HepG2 (cell line): Measurements from ENCODE around the gene DCAF16. TPM values are rescaled to one million over a fixed set of nuclear protein-coding genes. Genes with fewer than 3 reads are reported as not detected.

Experiments used
- AKAP8 ChIP-seq: sonication (generic); formaldehyde crosslinking; IDR thresholded peaks from 2 replicates; pipeline ENCODE4 v1.5.1; 2020; ENCODE audit warnings: mild to moderate bottlenecking, missing genetic modification reagents
- BCLAF1 ChIP-seq: fragments of 450-650 bp; IDR thresholded peaks from 2 replicates; pipeline ENCODE4 v1.6.1; 2017; ENCODE audit warnings: mild to moderate bottlenecking
- DPF2 ChIP-seq: sonication (generic); formaldehyde crosslinking; IDR thresholded peaks from 2 replicates; pipeline ENCODE4 v1.4.0; 2020; ENCODE audit warnings: mild to moderate bottlenecking, low read depth, missing genetic modification reagents, borderline replicate concordance
- EHMT2 ChIP-seq: fragments of 200-600 bp; sonication (generic); IDR thresholded peaks from 2 replicates; pipeline ENCODE4 v1.7.0; 2017; ENCODE audit warnings: antibody characterized with exemption, low read depth, low read length, borderline replicate concordance
- ETV6 ChIP-seq: sonication (generic); formaldehyde crosslinking; conservative IDR thresholded peaks from 2 replicates; pipeline ENCODE4 v1.4.0; 2020; ENCODE audit warnings: missing genetic modification reagents
- GATAD1 ChIP-seq: IDR thresholded peaks from 2 replicates; pipeline ENCODE4 v1.6.1; 2016; ENCODE audit warnings: missing genetic modification reagents, missing compliant biosample characterization
- HOXA9 ChIP-seq: sonication (generic); formaldehyde crosslinking; IDR thresholded peaks from 2 replicates; pipeline ENCODE4 v1.8.1; 2022; ENCODE audit warnings: missing genetic modification reagents, mild to moderate bottlenecking, moderate library complexity, borderline replicate concordance
- JDP2 ChIP-seq: sonication (generic); formaldehyde crosslinking; IDR thresholded peaks from 2 replicates; pipeline ENCODE4 v1.8.1; 2022; ENCODE audit warnings: missing genetic modification reagents, borderline replicate concordance
- MED1 ChIP-seq: sonication (generic); formaldehyde crosslinking; IDR thresholded peaks from 2 replicates; pipeline ENCODE4 v1.4.0; 2020; ENCODE audit warnings: missing genetic modification reagents
- MXD1 ChIP-seq: sonication (generic); formaldehyde crosslinking; IDR thresholded peaks from 2 replicates; pipeline ENCODE4 v1.4.0; 2020; ENCODE audit warnings: mild to moderate bottlenecking, missing genetic modification reagents
- NCOR1 ChIP-seq: fragments of 200-600 bp; sonication (generic); IDR thresholded peaks from 2 replicates; pipeline ENCODE4 v1.7.0; 2017; ENCODE audit warnings: antibody characterized with exemption, low read length, borderline replicate concordance
- NR0B2 ChIP-seq: sonication (generic); formaldehyde crosslinking; IDR thresholded peaks from 2 replicates; pipeline ENCODE4 v1.4.0; 2020; ENCODE audit warnings: mild to moderate bottlenecking, missing genetic modification reagents
- SMARCE1 ChIP-seq: fragments of 450-650 bp; IDR thresholded peaks from 2 replicates; pipeline ENCODE4 v1.6.1; 2017; ENCODE audit warnings: borderline replicate concordance
- TCF12 ChIP-seq, 2 experiments: fragments of 450-650 bp in 1 of 2; sonication (generic) in 1 of 2; formaldehyde crosslinking in 1 of 2; IDR thresholded peaks; 2 replicates each; pipeline versions ENCODE4 v1.6.1 to v1.8.0; 2017 to 2022; ENCODE audit warnings: antibody characterized with exemption in 1 of 2, mild to moderate bottlenecking in 1 of 2, missing genetic modification reagents in 1 of 2, moderate library complexity in 1 of 2
- ZNF17 ChIP-seq: sonication (generic); formaldehyde crosslinking; IDR thresholded peaks from 2 replicates; pipeline ENCODE4 v1.5.0; 2020; ENCODE audit warnings: mild to moderate bottlenecking, missing genetic modification reagents
- ZNF281 ChIP-seq: sonication (generic); formaldehyde crosslinking; IDR thresholded peaks from 2 replicates; pipeline ENCODE4 v1.4.0; 2020; ENCODE audit warnings: missing genetic modification reagents, borderline replicate concordance
- ZNF337 ChIP-seq: sonication (generic); formaldehyde crosslinking; IDR thresholded peaks from 2 replicates; pipeline ENCODE4 v1.5.1; 2020; ENCODE audit warnings: missing genetic modification reagents, low read depth, mild to moderate bottlenecking, borderline replicate concordance
- ZNF607 ChIP-seq: sonication (generic); formaldehyde crosslinking; IDR thresholded peaks from 2 replicates; pipeline ENCODE4 v1.5.1; 2020; ENCODE audit warnings: missing genetic modification reagents, mild to moderate bottlenecking, borderline replicate concordance
- ZNF615 ChIP-seq: sonication (generic); formaldehyde crosslinking; IDR thresholded peaks from 2 replicates; pipeline ENCODE4 v1.5.0; 2020; ENCODE audit warnings: mild to moderate bottlenecking, missing genetic modification reagents, borderline replicate concordance
- ZNF740 ChIP-seq: sonication (generic); formaldehyde crosslinking; IDR thresholded peaks from 2 replicates; pipeline ENCODE4 v1.4.0; 2020; ENCODE audit warnings: missing genetic modification reagents
- ZNF746 ChIP-seq: sonication (generic); formaldehyde crosslinking; IDR thresholded peaks from 2 replicates; pipeline ENCODE4 v1.8.0; 2022; ENCODE audit warnings: mild to moderate bottlenecking, missing genetic modification reagents
- ZSCAN9 ChIP-seq: IDR thresholded peaks from 2 replicates; pipeline ENCODE4 v1.6.1; 2016; ENCODE audit warnings: borderline replicate concordance
- polyA plus RNA-seq, 8 experiments: library from polyadenylated mRNA; depleted of rRNA in 3 of 8; stranded (reverse) in 7 of 8; unstranded in 1 of 8; fragments of >200 nt; fragmentation: Illumina TruSeq in 4 of 8; extraction: Trizol in 4 of 8; gene quantifications; 2 replicates each; pipeline versions ENCODE4 v1.2.1 to v1.2.3, GENCODE V29; 2011 to 2016; ENCODE audit warnings: low read depth in 4 of 8, missing spikeins in 1 of 8, mixed read lengths in 1 of 8; ENCODE audit not compliant: insufficient read depth in 1 of 8
- total RNA-seq, 5 experiments: library from RNA; depleted of rRNA; stranded (reverse); fragments of >200 nt; fragmentation: Illumina TruSeq; extraction: Trizol; gene quantifications; 2 replicates each; pipeline ENCODE4 v1.2.3, GENCODE V29; 2016; ENCODE audit warnings: low read depth in 1 of 5

DCAF16 gene
- total and polyA plus RNA-seq, 2 of the 13 experiments (the other 11 are each of a cell fraction or from before 2014, with no cell fraction given), result 37.5 to 41.9 TPM

GRCh38 chr4:17810260-17811077, at the start of gene DCAF16, which contains the start of gene NCAPG (continued):
- TF ChIP-seq ZNF281 (CRISPR knock-in tag), result peak; percentile 49
- TF ChIP-seq MED1 (CRISPR knock-in tag), result peak; percentile 65
- TF ChIP-seq TCF12 (IDR thresholded peaks at IDR 0.05), result no peak
- no peak; the same call in 1 of the 2 replicates for TF ChIP-seq TCF12 (CRISPR knock-in tag; IDR thresholded peaks at IDR 0.05)
- 0 out of 2 replicates have a peak, but pooled peaks have one; percentile 56 for TF ChIP-seq HOXA9 (CRISPR knock-in tag)
- peak; percentile 47; the same call in 1 of the 2 replicates for TF ChIP-seq ZNF746 (CRISPR knock-in tag)
- TF ChIP-seq ETV6, result no peak
- no peak for TF ChIP-seq DPF2 (CRISPR knock-in tag)
- TF ChIP-seq AKAP8 (CRISPR knock-in tag), result no peak
- TF ChIP-seq JDP2 (CRISPR knock-in tag), result no peak; the same call in 1 of the 2 replicates
- TF ChIP-seq ZNF337, result peak; percentile 80; the same call in 1 of the 2 replicates
- no peak for TF ChIP-seq BCLAF1
- no peak; the same call in 1 of the 2 replicates for TF ChIP-seq NCOR1
- TF ChIP-seq ZSCAN9 (CRISPR knock-in tag), result peak; percentile 25; the same call in 1 of the 2 replicates
- no peak; the same call in 1 of the 2 replicates for TF ChIP-seq NR0B2
- TF ChIP-seq ZNF740 (CRISPR knock-in tag), result no peak; the same call in 1 of the 2 replicates
- TF ChIP-seq EHMT2, result no peak
- TF ChIP-seq GATAD1 (CRISPR knock-in tag), result peak; percentile 85
- TF ChIP-seq ZNF615 (CRISPR knock-in tag), result no peak
- TF ChIP-seq MXD1, result peak; percentile 81; the same call in 1 of the 2 replicates
- TF ChIP-seq ZNF17 (CRISPR knock-in tag), result no peak
- no peak for TF ChIP-seq SMARCE1
- peak; percentile 75; the same call in 1 of the 2 replicates for TF ChIP-seq ZNF607 (CRISPR knock-in tag)
